ENCODE results near the gene CIB4.

The CIB4 gene

DNA sequence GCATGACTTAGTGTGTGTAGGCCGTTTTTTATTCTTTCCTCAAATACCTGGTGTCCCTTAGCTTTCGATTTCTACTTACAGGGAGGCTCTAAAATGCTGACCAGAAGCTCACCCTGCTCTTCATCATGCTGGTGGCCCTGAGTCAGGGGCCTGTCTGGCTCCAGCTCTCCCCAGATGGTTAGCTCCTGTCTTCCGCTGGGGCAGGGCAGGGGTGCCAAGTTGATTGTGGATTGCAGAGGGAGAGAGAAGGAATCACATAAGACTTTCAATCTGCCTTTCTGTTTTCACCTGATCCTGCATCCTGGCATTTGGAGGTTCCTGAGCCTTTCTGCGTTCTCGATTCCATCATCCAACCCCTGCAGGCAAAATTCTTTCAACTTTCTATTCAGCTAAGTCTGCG lies 4.2 kb downstream of the CIB4 start:
- TF ChIP-seq, protein P1, sequence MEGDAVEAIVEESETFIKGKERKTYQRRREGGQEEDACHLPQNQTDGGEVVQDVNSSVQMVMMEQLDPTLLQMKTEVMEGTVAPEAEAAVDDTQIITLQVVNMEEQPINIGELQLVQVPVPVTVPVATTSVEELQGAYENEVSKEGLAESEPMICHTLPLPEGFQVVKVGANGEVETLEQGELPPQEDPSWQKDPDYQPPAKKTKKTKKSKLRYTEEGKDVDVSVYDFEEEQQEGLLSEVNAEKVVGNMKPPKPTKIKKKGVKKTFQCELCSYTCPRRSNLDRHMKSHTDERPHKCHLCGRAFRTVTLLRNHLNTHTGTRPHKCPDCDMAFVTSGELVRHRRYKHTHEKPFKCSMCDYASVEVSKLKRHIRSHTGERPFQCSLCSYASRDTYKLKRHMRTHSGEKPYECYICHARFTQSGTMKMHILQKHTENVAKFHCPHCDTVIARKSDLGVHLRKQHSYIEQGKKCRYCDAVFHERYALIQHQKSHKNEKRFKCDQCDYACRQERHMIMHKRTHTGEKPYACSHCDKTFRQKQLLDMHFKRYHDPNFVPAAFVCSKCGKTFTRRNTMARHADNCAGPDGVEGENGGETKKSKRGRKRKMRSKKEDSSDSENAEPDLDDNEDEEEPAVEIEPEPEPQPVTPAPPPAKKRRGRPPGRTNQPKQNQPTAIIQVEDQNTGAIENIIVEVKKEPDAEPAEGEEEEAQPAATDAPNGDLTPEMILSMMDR (IDR thresholded peaks at IDR 0.05; ENCODE audit: control insufficient read depth, insufficient read depth, low read depth, low read length, missing control alignments): no peak
- DNase-seq (ENCODE audit: low read depth): no peak
- H3K4me3 ChIP-seq (ENCODE audit: control insufficient read depth, low read depth, low read length): no peak overlapping the region

DNA sequence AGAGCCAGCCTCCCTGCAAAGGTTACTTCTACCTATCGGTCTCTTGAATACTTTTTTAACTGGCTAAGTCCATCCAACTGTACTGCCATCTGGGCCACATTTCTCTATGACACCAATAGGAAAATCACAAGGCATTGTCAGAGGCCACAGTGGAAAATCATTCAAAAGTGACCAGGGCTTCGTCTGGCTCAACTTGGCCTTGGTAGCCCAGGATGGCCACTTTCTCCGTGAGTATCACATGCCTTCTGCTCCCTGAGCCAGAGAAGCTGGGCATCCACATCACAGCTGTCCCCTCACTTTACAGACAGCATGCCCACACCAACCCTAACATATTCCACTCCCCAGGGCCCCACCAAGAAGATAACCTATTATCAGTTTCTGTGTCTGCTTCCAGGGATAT lies 5.8 kb downstream of the CIB4 start:
- H3K4me3 ChIP-seq (ENCODE audit: control insufficient read depth, low read depth, low read length): no peak overlapping the region
- DNase-seq (ENCODE audit: low read depth): no peak
- TF ChIP-seq, protein P1 (IDR thresholded peaks at IDR 0.05; ENCODE audit: control insufficient read depth, insufficient read depth, low read depth, low read length, missing control alignments): no peak

DNA sequence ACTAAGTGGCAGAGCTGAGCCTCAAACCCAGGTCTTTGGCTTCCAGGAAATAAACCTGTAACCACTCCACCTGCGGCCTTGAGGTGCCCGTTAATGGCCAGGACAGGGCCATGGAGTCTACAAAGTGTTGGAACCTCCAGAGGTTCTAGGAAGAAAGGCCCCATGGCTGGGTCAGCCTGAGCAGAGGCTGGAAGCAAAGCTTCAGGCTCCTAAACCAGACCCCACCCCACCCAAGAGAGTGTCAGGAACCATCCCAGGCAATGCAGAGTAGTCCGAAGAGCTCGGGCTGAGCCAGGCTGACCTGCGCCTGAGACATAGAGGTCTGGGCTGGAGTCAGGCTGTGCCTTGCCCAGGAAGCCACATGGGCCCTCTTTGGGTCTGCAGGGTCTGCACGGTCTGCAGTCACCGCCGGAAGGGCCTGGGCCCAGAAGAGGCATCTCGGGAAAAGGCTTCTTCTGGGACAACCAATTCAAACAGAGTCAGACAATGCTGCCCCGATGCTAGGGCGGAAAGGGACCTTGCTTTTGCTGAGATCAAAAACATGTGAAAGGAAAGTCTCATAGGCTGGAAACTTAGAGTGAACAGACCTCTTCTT lies 6.4 kb downstream of the CIB4 start:
- TF ChIP-seq, protein P1 (IDR thresholded peaks at IDR 0.05; ENCODE audit: control insufficient read depth, insufficient read depth, low read depth, low read length, missing control alignments): no peak
- no peak for DNase-seq (ENCODE audit: low read depth)
- H3K4me3 ChIP-seq (ENCODE audit: control insufficient read depth, low read depth, low read length): no peak overlapping the region

DNA sequence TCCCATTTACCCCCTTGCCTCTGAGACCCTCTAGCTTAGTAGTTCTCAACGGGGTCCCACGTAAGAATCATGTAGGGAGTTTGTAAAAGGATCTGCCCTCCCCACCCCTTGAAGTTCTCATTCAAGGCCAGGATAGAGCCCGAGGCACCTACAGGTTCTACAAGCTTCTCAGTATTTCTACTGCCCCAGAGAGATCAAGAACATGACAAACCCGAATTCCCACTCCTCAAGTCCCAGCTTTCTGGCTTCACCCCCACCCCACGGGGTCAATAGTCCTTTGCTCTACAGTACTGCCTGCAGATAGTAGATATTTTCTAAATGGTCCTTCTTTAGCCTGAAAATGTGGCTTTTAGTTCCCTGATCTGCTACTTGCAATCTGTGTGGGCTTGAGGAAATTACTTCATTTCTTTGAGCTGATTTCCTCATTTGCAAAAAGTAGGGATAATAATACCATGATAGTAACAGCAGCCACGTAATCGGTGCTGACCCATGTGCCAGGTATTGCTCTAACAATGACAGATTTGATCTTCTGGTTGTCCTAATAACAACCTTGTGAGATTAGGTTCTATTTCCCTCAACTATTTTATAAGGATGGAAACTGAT lies 7.1 kb downstream of the CIB4 start:
- TF ChIP-seq, protein P1 (IDR thresholded peaks at IDR 0.05; ENCODE audit: control insufficient read depth, insufficient read depth, low read depth, low read length, missing control alignments): no peak
- H3K4me3 ChIP-seq (ENCODE audit: control insufficient read depth, low read depth, low read length): no peak overlapping the region
- DNase-seq (ENCODE audit: low read depth): no peak

DNA sequence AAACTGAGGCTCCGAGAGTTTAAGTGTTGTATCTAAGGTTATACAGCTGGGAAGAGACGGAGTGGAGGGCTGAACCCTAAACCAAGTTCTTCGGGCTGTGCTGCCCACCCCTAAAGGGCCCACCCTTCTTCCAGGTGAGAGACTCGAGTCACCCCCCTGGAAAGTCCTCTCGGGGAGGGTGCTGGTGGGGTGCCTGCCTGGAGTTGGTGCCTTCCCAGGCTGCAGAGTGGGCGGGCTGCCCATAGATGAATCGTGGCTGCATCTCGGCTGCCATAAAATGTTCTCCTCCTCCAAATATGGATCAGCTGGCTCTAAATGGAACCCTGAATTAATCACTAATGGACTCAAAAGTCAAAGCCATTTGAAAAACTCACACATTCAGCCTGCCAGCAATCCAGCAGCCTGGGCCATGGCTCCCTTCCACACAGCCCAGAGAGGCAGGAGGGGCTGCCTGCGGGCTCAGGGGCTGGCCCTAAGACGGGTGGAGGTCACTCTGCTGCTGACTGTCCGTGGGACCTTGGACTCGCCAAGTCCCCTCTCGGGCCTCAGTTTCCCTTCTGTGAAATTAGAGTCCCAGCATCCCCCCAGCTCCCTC lies 7.7 kb downstream of the CIB4 start:
- H3K4me3 ChIP-seq (ENCODE audit: control insufficient read depth, low read depth, low read length): no peak overlapping the region
- no peak for DNase-seq (ENCODE audit: low read depth)
- TF ChIP-seq, protein P1 (IDR thresholded peaks at IDR 0.05; ENCODE audit: control insufficient read depth, insufficient read depth, low read depth, low read length, missing control alignments): no peak

DNA sequence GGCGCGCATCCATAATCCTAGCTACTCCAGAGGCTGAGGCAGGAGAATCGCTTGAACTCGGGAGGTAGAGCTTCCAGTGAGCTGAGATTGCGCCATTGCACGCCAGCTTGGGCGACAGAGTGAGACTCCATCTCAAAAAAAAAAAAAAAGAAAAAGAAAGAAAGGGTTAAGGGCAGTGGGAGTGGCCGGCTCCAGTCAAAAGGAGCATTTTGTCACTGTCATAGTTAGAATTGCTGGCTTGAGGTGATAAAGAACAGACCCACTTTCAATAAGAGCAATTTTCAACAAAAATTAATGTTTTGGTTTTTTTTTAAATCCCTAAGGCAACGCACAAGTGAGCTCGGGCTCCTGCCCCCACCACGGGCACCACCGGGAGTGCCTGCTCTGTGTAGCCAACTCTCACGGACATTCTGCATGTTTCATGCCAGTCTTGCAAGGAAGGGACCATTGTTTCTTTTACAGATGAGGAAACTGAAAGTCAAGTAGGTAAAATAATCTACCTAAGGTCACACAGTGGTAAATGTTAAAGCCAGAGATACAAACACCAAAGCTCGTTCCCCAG lies 8.5 kb downstream of the CIB4 start:
- H3K4me3 ChIP-seq (ENCODE audit: control insufficient read depth, low read depth, low read length): no peak overlapping the region
- TF ChIP-seq, protein P1 (IDR thresholded peaks at IDR 0.05; ENCODE audit: control insufficient read depth, insufficient read depth, low read depth, low read length, missing control alignments): no peak
- no peak for DNase-seq (ENCODE audit: low read depth)
